Measurements from ENCODE around the gene SEPTIN3.

DNA sequence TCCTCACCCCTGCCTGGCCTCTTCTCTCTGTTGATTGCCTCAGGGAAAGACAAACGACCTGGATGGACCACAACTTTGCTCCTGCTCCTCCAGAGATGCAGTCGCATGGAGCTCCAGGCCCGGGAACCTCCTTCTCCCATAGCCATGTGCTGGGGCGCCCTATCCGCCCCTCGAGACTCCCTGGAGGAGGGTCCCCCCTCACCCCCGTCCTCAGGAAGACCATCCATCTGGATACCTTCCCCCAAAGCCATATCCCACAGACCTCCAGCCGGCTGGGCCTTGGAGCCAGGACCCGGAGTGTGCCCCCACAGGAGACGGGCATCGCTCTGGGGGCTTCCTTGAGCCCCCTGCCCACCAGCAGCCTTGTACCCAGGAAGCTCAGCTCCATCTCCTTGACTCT is 2.2 kb downstream of the SEPTIN3 start:
- TF ChIP-seq, protein P1, sequence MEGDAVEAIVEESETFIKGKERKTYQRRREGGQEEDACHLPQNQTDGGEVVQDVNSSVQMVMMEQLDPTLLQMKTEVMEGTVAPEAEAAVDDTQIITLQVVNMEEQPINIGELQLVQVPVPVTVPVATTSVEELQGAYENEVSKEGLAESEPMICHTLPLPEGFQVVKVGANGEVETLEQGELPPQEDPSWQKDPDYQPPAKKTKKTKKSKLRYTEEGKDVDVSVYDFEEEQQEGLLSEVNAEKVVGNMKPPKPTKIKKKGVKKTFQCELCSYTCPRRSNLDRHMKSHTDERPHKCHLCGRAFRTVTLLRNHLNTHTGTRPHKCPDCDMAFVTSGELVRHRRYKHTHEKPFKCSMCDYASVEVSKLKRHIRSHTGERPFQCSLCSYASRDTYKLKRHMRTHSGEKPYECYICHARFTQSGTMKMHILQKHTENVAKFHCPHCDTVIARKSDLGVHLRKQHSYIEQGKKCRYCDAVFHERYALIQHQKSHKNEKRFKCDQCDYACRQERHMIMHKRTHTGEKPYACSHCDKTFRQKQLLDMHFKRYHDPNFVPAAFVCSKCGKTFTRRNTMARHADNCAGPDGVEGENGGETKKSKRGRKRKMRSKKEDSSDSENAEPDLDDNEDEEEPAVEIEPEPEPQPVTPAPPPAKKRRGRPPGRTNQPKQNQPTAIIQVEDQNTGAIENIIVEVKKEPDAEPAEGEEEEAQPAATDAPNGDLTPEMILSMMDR (IDR thresholded peaks at IDR 0.05), result no peak
- TF ChIP-seq POLR2A (IDR thresholded peaks at IDR 0.05), result no peak

Data from Peyer's patch (tissue), 4 donors.